ENCODE measurements around the gene ATG10.

ATG10 gene

DNA sequence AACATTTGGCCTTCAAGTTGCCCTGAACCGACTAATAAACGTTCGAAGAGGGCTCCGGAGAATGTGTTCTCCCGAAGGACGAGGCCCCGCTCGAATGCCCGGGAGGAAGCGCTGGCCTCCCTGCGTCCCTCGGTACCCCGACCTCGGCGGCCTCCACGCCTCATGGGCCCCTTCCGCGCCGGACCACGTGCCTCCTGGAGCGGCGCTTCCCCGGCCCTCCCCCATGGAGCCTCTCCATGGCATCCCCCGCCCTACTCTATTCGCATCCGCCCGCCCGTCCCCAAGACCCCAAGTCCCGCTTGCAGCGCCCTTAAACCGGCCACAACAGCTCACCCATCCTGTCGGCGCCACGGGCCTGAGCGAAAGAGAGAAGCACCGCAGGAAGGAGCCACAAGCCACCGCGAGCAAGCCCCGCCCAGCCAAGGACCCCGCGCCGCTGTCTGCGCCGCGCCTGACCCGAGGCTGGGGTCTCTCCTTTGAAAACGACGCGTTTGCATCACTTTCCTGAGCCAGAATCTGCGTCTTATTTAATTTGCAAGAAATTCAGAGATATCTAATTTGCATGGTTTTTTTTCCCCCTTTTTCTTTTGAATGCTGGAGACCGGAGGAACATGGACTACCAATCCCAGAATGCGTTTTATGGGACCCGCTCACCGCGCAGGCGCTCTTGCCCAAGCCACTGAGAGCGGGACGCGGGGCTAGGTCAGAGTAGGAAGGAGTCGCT is 306.3 kb downstream of the ATG10 start, which contains the start of gene RPS23:
Gene RPS23 (minus strand): TSS at position 368 of the 724 bp plus-strand sequence. CDS start 31 bp downstream, at position 337.
- intact Hi-C loops (cut with DNase I; ENCODE audit: low total_unique reads), result no loop called here
- H3K27me3 ChIP-seq, result no peaks in the 10 kb centered on the region

DNA sequence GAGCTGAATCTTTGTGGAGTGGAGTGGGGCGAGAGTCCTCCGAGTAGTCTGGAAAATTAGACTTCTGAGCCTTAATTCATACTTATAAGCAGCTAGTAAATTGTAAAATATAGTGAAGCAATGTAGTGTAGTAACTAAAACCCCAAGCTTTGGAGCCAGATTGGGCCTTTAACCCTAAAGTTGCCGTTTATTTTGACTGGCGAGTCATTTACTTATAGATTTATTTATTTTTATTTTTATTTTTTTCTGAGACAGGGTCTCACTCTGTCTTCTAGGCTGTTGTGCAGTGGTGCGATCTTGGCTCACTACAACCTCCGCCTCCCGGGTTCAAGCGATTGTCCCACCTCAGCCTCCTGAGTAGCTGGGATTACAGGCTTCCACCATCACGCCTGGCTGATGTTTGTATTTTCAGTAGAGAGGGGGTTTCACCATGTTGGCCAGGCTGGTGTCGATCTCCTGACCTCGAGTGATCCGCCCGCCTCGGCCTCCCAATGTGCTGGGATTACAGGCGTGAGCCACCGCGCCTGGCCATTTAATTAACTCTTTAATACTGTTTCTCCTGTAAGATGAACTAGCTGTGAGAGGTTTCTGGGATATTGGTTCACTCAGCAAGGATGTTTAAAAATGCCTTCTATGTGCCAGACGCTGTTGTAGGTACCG is 307.0 kb downstream of the ATG10 start:
- H3K4me1 ChIP-seq, result peaks cover 0 to 21% (median 10%) of the 10 kb centered on the region in 4 donors
- H3K9me3 ChIP-seq, result no peaks in the 10 kb centered on the region
- H3K27ac ChIP-seq, result peak overlapping the region; percentile 84 to 87
- H3K4me3 ChIP-seq, result peak overlapping the region; percentile 90 to 99
- TF ChIP-seq, protein P1, sequence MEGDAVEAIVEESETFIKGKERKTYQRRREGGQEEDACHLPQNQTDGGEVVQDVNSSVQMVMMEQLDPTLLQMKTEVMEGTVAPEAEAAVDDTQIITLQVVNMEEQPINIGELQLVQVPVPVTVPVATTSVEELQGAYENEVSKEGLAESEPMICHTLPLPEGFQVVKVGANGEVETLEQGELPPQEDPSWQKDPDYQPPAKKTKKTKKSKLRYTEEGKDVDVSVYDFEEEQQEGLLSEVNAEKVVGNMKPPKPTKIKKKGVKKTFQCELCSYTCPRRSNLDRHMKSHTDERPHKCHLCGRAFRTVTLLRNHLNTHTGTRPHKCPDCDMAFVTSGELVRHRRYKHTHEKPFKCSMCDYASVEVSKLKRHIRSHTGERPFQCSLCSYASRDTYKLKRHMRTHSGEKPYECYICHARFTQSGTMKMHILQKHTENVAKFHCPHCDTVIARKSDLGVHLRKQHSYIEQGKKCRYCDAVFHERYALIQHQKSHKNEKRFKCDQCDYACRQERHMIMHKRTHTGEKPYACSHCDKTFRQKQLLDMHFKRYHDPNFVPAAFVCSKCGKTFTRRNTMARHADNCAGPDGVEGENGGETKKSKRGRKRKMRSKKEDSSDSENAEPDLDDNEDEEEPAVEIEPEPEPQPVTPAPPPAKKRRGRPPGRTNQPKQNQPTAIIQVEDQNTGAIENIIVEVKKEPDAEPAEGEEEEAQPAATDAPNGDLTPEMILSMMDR (IDR thresholded peaks at IDR 0.05), result no peak
- DNase-seq, result no peak
- H3K27me3 ChIP-seq, result no peaks in the 10 kb centered on the region
- intact Hi-C loops (cut with DNase I; ENCODE audit: low total_unique reads), result no loop called here
- H3K36me3 ChIP-seq, result peaks cover 26 to 27% (median 26%) of the 10 kb centered on the region in 3 donors

More for the DNA sequence above, 306.3 kb downstream of the ATG10 start, which contains the start of gene RPS23:
- Histone ChIP-seq H3K9me3 (no peaks in the 10 kb centered on the region), H3K36me3 (peaks cover 26 to 34% (median 27%) of the 10 kb centered on the region in 3 donors), H3K4me1 (peaks cover 0 to 21% (median 10%) of the 10 kb centered on the region in 4 donors), H3K4me3 (peak within 1 kb of the TSS; percentile 90 to 99), H3K27ac (peak within 1 kb of the TSS; percentile 84 to 87)
- peak; percentile 93 for DNase-seq
- TF ChIP-seq, protein P1 (IDR thresholded peaks at IDR 0.05), result no peak

DNA sequence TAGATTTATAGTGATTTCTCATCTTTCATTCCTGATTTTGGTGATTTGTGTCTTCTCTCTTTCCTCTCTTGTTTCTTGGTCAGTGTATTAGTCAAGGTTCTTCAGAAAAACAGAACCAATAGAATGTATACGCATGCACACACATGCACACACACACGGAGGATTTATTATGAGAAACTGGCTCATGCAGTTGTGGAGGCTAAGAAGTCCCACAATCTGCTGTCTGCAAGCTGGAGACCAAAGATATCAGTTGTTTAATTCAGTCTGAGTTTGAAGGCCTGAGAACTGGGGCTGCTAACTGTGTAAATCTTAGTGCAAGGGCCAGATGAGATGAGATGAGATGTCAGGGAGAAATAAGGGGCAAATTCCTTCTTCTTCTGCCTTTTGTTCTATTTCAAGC is 312.1 kb downstream of the ATG10 start:
- TF ChIP-seq, protein P1 (IDR thresholded peaks at IDR 0.05), result no peak
- no peaks in the 10 kb centered on the region for H3K9me3 ChIP-seq

DNA sequence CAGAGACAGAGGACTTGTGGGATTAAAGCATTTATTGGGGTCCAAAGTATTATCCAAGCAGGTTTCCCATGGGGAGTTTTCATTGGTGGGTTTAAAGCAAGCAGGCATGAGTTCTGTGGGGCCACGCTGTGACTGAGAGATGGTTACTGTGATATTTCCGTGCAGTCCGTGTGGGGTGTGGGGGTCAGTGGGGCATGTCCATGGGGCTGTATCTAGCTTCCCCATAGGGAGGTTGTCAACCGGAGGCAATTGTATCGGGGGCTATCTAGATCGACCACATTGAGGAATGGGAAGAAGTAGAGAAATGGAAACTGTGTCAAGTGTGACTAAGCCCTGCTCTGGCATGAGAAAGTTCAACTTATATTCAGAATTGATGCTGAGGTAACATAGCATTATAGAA is 313.4 kb downstream of the ATG10 start:
- intact Hi-C loops (cut with DNase I; ENCODE audit: low total_unique reads), result no loop called here
- no peaks in the 10 kb centered on the region for H3K27me3 ChIP-seq
- H3K4me3 ChIP-seq, result no peak overlapping the region
- DNase-seq, result no peak
- no peaks in the 10 kb centered on the region for H3K36me3 ChIP-seq
- TF ChIP-seq, protein P1 (IDR thresholded peaks at IDR 0.05), result no peak
- no peaks in the 10 kb centered on the region for H3K4me1 ChIP-seq
- no peak overlapping the region for H3K27ac ChIP-seq
- no peaks in the 10 kb centered on the region for H3K9me3 ChIP-seq

More for the DNA sequence above, 312.1 kb downstream of the ATG10 start:
- H3K27me3 ChIP-seq, result no peaks in the 10 kb centered on the region
- no peak for DNase-seq
- no peaks in the 10 kb centered on the region for H3K36me3 ChIP-seq
- intact Hi-C loops (cut with DNase I; ENCODE audit: low total_unique reads), result no loop called here
- H3K27ac ChIP-seq, result no peak overlapping the region
- no peak overlapping the region for H3K4me3 ChIP-seq
- peaks cover 0 to 7% (median 4%) of the 10 kb centered on the region in 4 donors for H3K4me1 ChIP-seq

DNA sequence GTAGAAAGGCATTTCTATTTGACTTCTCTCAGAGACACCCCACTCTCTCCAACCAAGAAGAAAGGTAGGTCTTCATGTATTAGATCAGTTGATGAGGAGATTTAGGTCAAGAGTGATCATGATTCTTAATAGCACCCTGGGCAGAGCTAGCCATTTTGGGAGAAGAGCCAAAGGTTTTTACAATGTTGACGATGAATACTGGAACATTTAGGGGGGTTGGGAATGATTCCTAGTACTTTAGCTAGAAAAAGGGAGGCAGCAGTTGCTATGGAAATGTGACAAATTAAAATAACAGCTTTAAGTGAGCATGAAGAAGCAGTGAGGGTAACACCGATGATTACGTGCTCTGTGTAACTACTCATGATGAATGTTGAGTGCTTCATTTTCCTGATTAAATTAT is 315.8 kb downstream of the ATG10 start:
- Histone ChIP-seq H3K36me3 (no peaks in the 10 kb centered on the region), H3K9me3 (no peaks in the 10 kb centered on the region), H3K27ac (no peak overlapping the region), H3K4me3 (no peak overlapping the region), H3K4me1 (no peaks in the 10 kb centered on the region), H3K27me3 (no peaks in the 10 kb centered on the region)
- intact Hi-C loops (cut with DNase I; ENCODE audit: low total_unique reads), result no loop called here
- no peak for DNase-seq
- TF ChIP-seq, protein P1 (IDR thresholded peaks at IDR 0.05), result no peak

Measured in tibial artery (tissue), 4 donors.